PC-3 (cell line): Measurements from ENCODE around the gene FAM13A. TPM values are rescaled to one million over a fixed set of nuclear protein-coding genes. Genes with fewer than 3 reads are reported as not detected.

Experiments
- ATAC-seq: fragments of 200-7000 bp; cut with Tn5 transposase; 2 replicates; pipeline ENCODE4 v1.9.1; 2020; ENCODE audit warnings: mild to moderate bottlenecking, moderate library complexity
- BruUV-seq: library from RNA; stranded (reverse); fragments of 400-500 nt; replicated peaks from 2 replicates; lab custom pipeline; 2021; lab: Mats Ljungman, UMichigan
- CTCF ChIA-PET: fragments of 300-600 bp; sonication (Branson Sonifier 250); formaldehyde crosslinking; loops from one replicate; lab custom pipeline; 2022; ENCODE audit warnings: antibody characterized with exemption; lab: Charles Lee
- POLR2A ChIA-PET: fragments of 300-600 bp; sonication (Branson Sonifier 250); formaldehyde crosslinking; loops from one replicate; lab custom pipeline; 2022; ENCODE audit warnings: antibody characterized with exemption; ENCODE audit not compliant: unreplicated experiment; lab: Charles Lee
- DNase-seq: peaks from one replicate; pipeline ENCODE4 v3.0.0-alpha.2; 2015
- H2AFZ ChIP-seq: fragments of 300-600 bp; sonication (generic); 2 replicates; pipeline ENCODE4 v1.6.0; 2016; ENCODE audit warnings: antibody characterized with exemption, low read length
- H3F3A ChIP-seq: fragments of 300-600 bp; sonication (generic); one replicate; pipeline ENCODE4 v1.6.0; 2017; ENCODE audit warnings: antibody characterized with exemption, low read length, control low read depth, mild to moderate bottlenecking; ENCODE audit not compliant: unreplicated experiment
- H3K27ac ChIP-seq: fragments of 300-600 bp; sonication (generic); 2 replicates; pipeline ENCODE4 v1.5.1; 2016; ENCODE audit warnings: mild to moderate bottlenecking, low read length
- H3K27me3 ChIP-seq: fragments of 300-600 bp; sonication (generic); 2 replicates; pipeline ENCODE4 v1.6.1; 2016; ENCODE audit warnings: low read length, mixed read lengths
- H3K36me3 ChIP-seq: fragments of 300-600 bp; sonication (generic); 2 replicates; pipeline ENCODE4 v1.6.1; 2016; ENCODE audit warnings: low read depth, mixed run types, low read length, mixed read lengths
- H3K4me1 ChIP-seq: fragments of 300-600 bp; sonication (generic); 2 replicates; pipeline ENCODE4 v1.5.1; 2016; ENCODE audit warnings: low read length; ENCODE audit not compliant: insufficient read depth
- H3K4me2 ChIP-seq: fragments of 300-600 bp; sonication (generic); 2 replicates; pipeline ENCODE4 v1.6.0; 2016; ENCODE audit warnings: low read length
- H3K4me3 ChIP-seq: fragments of 300-600 bp; sonication (generic); 2 replicates; pipeline ENCODE4 v1.5.1; 2016; ENCODE audit warnings: mild to moderate bottlenecking, low read length, mixed read lengths
- H3K79me2 ChIP-seq: fragments of 300-600 bp; sonication (generic); 2 replicates; pipeline ENCODE4 v1.6.1; 2017; ENCODE audit warnings: low read length, mixed read lengths
- H3K9ac ChIP-seq: fragments of 300-600 bp; sonication (generic); 2 replicates; pipeline ENCODE4 v1.6.0; 2016; ENCODE audit warnings: mild to moderate bottlenecking, low read length
- H3K9me2 ChIP-seq: fragments of 300-600 bp; sonication (generic); replicated peaks from 2 replicates; pipeline ENCODE4 v1.6.1; 2016; ENCODE audit warnings: mixed run types, low read length, mixed read lengths
- H3K9me3 ChIP-seq: fragments of 300-600 bp; sonication (generic); 2 replicates; pipeline ENCODE4 v1.6.1; 2016; ENCODE audit warnings: low read length, mixed read lengths
- H4K20me1 ChIP-seq: fragments of 300-600 bp; sonication (generic); 2 replicates; pipeline ENCODE4 v1.6.1; 2016; ENCODE audit warnings: low read length, mixed read lengths
- CTCF ChIP-seq: fragments of 300-600 bp; sonication (generic); conservative IDR thresholded peaks from 2 replicates; pipeline ENCODE4 v1.5.1; 2017; ENCODE audit warnings: antibody characterized with exemption, low read depth, mild to moderate bottlenecking, low read length
- EZH2 ChIP-seq: fragments of 300-600 bp; sonication (generic); IDR thresholded peaks from one replicate; pipeline ENCODE4 v1.6.1; 2017; ENCODE audit warnings: antibody characterized with exemption, mild to moderate bottlenecking, low read length; ENCODE audit not compliant: unreplicated experiment
- EZH2phosphoT487 ChIP-seq: fragments of 300-600 bp; sonication (generic); IDR thresholded peaks from 2 replicates; pipeline ENCODE4 v1.6.1; 2018; ENCODE audit warnings: mild to moderate bottlenecking, antibody characterized with exemption, low read length, borderline replicate concordance
- intact Hi-C: fragments of 100-400 bp; cut with micrococcal nuclease; formaldehyde crosslinking; loops from 2 replicates; pipeline ENCODE4 v1.9.0; 2023
- total RNA-seq: library from RNA; depleted of rRNA; stranded (reverse); fragments of >200 nt; gene quantifications from 2 replicates; pipeline ENCODE4 v1.2.3, GENCODE V29; 2014

Gene FAM13A
- total RNA-seq, 1 experiment from 2014 or later = 8.6 TPM

GRCh38 chr4:88736264-88736663 is 320.7 kb downstream of the FAM13A start:
- Histone ChIP-seq H3K9me3 (no peaks in the 10 kb centered on the region), H2AFZ (no peak overlapping the region), H3K4me1 (0 out of 2 replicates have a peak, but pooled peaks cover 4% of the 10 kb centered on the region), H3K9ac (no peak overlapping the region), H3K27ac (no peak overlapping the region), H3F3A (no peaks in the 10 kb centered on the region), H3K4me3 (no peak overlapping the region), H3K27me3 (no peaks in the 10 kb centered on the region), H3K4me2 (no peak overlapping the region), H4K20me1 (no peaks in the 10 kb centered on the region), H3K79me2 (no peaks in the 10 kb centered on the region), H3K9me2 (no peaks in the 10 kb centered on the region), H3K36me3 (peaks cover 6% of the 10 kb centered on the region; the same call in 1 of the 2 replicates)
- ATAC-seq = no peak
- BruUV-seq = no TSS peak
- ChIA-PET CTCF (no interaction called here), POLR2A (interaction anchor here (0.6 kb wide), 1 partner anchor 124 kb away, joined by 5 read pairs; no protein-coding TSS in a partner anchor)
- intact Hi-C loops = no loop called here
- no peak for DNase-seq
- TF ChIP-seq EZH2phosphoT487 (no peak), CTCF (no peak), EZH2 (no peak)

DNA sequence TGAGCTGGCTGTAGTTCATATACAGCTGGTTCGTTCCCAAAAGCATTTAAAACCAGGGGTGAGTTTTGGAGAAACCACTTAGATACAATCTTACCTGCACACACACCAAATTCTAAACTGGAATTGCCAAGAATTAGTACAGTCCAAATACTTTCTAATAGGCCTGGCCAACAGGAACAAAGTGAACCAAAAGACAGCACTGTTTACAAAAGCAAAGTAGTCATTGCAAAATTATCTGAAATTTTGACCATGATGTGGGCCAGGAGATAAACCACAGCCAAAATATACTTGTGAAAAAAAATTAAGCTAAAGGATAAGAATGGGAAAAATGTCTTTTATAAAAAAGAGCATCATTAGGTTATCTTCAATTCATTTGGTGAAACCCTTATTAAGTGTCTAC is 321.4 kb downstream of the FAM13A start:
- no peak for TF ChIP-seq EZH2phosphoT487
- TF ChIP-seq EZH2 = no peak
- no peak for TF ChIP-seq CTCF
- CTCF ChIA-PET = no interaction called here
- POLR2A ChIA-PET = interaction anchor here (0.6 kb wide), 1 partner anchor 123 kb away, joined by 5 read pairs; no protein-coding TSS in a partner anchor

GRCh38 chr4:88734403-88734949 is 322.5 kb downstream of the FAM13A start:
- TF ChIP-seq CTCF = no peak
- TF ChIP-seq EZH2phosphoT487 = no peak
- TF ChIP-seq EZH2 = no peak
- POLR2A ChIA-PET = no interaction called here
- no peak overlapping the region for H2AFZ ChIP-seq
- H3K9me2 ChIP-seq = no peaks in the 10 kb centered on the region
- H3K4me2 ChIP-seq = no peak overlapping the region
- no peaks in the 10 kb centered on the region for H4K20me1 ChIP-seq
- no peak for DNase-seq
- H3K4me1 ChIP-seq = 0 out of 2 replicates have a peak, but pooled peaks cover 4% of the 10 kb centered on the region
- H3K27ac ChIP-seq = no peak overlapping the region
- BruUV-seq = no TSS peak
- no peak for ATAC-seq
- H3K79me2 ChIP-seq = no peaks in the 10 kb centered on the region
- H3K9ac ChIP-seq = no peak overlapping the region
- CTCF ChIA-PET = no interaction called here
- no peaks in the 10 kb centered on the region for H3K9me3 ChIP-seq
- intact Hi-C loops = no loop called here
- H3F3A ChIP-seq = no peaks in the 10 kb centered on the region
- no peaks in the 10 kb centered on the region for H3K27me3 ChIP-seq
- H3K36me3 ChIP-seq = peaks cover 6% of the 10 kb centered on the region; the same call in 1 of the 2 replicates
- H3K4me3 ChIP-seq = no peak overlapping the region

More for the DNA sequence above, 321.4 kb downstream of the FAM13A start:
- BruUV-seq = no TSS peak
- Histone ChIP-seq H3K4me1 (0 out of 2 replicates have a peak, but pooled peaks cover 4% of the 10 kb centered on the region), H3K9me2 (no peaks in the 10 kb centered on the region), H3K36me3 (peaks cover 6% of the 10 kb centered on the region; the same call in 1 of the 2 replicates), H3K27me3 (no peaks in the 10 kb centered on the region), H3K27ac (no peak overlapping the region), H3K79me2 (no peaks in the 10 kb centered on the region), H3K4me2 (no peak overlapping the region), H3K4me3 (no peak overlapping the region), H3K9me3 (no peaks in the 10 kb centered on the region), H3F3A (no peaks in the 10 kb centered on the region), H2AFZ (no peak overlapping the region), H3K9ac (no peak overlapping the region), H4K20me1 (no peaks in the 10 kb centered on the region)
- no peak for DNase-seq
- ATAC-seq = no peak
- intact Hi-C loops = no loop called here
